Measurements from ENCODE around the gene DEFB121. TPM values are rescaled to one million over a fixed set of nuclear protein-coding genes. Genes with fewer than 3 reads are reported as not detected.
"Not testable (repeated sequence)": the region's sequence is repeated elsewhere in the genome, so short reads cannot be mapped to it uniquely, and the experiment has no call there.

Gene DEFB121
- total and polyA plus RNA-seq, 2 donors, result not detected

GRCh38 chr20:31426891-31427551 lies 21.0 kb upstream of the DEFB121 start:
- 95% methylated on average over 43 of the region's 48 CpGs for WGBS
- not testable (repeated sequence) for DNase-seq (ENCODE audit: low read depth in 6 of 9, low spot score in 9 of 9)

GRCh38 chr20:31425797-31426196 lies 19.8 kb upstream of the DEFB121 start:
- H3K9me3 ChIP-seq (ENCODE audit: control insufficient read depth in 2 of 2, insufficient read depth in 1 of 2, low read length in 1 of 2), result no peaks in the 10 kb centered on the region

More at GRCh38 chr20:31426891-31427551, 21.0 kb upstream of the DEFB121 start:
- H3K27me3 ChIP-seq (ENCODE audit: control insufficient read depth in 2 of 2, insufficient read depth in 1 of 2, low read length in 1 of 2); H3K4me1 ChIP-seq (ENCODE audit: control insufficient read depth in 2 of 2, insufficient read depth in 2 of 2, low read length in 2 of 2); H3K9me3 ChIP-seq (ENCODE audit: control insufficient read depth in 2 of 2, insufficient read depth in 1 of 2, low read length in 1 of 2); H3K27ac ChIP-seq (ENCODE audit: low read depth in 1 of 2, low read length in 1 of 2); H3K36me3 ChIP-seq (ENCODE audit: control insufficient read depth in 2 of 2, insufficient read depth in 2 of 2, low read length in 1 of 2); H3K4me3 ChIP-seq (ENCODE audit: low read length in 2 of 2): not testable (repeated sequence)

GRCh38 chr20:31418307-31418706 lies 12.3 kb upstream of the DEFB121 start:
- 88% methylated on average over 7 of the region's 7 CpGs for WGBS
- Histone ChIP-seq H3K36me3 (ENCODE audit: control insufficient read depth in 2 of 2, insufficient read depth in 2 of 2, low read length in 1 of 2) (no peaks in the 10 kb centered on the region), H3K4me3 (ENCODE audit: low read length in 2 of 2) (no peak overlapping the region), H3K27me3 (ENCODE audit: control insufficient read depth in 2 of 2, insufficient read depth in 1 of 2, low read length in 1 of 2) (no peaks in the 10 kb centered on the region), H3K27ac (ENCODE audit: low read depth in 1 of 2, low read length in 1 of 2) (no peak overlapping the region), H3K9me3 (ENCODE audit: control insufficient read depth in 2 of 2, insufficient read depth in 1 of 2, low read length in 1 of 2) (no peaks in the 10 kb centered on the region), H3K4me1 (ENCODE audit: control insufficient read depth in 2 of 2, insufficient read depth in 2 of 2, low read length in 2 of 2) (no peaks in the 10 kb centered on the region)
- no peak for DNase-seq (ENCODE audit: low read depth in 6 of 9, low spot score in 9 of 9)

More at GRCh38 chr20:31425797-31426196, 19.8 kb upstream of the DEFB121 start:
- Histone ChIP-seq H3K27me3 (ENCODE audit: control insufficient read depth in 2 of 2, insufficient read depth in 1 of 2, low read length in 1 of 2) (no peaks in the 10 kb centered on the region), H3K27ac (ENCODE audit: low read depth in 1 of 2, low read length in 1 of 2) (no peak overlapping the region), H3K4me3 (ENCODE audit: low read length in 2 of 2) (no peak overlapping the region), H3K36me3 (ENCODE audit: control insufficient read depth in 2 of 2, insufficient read depth in 2 of 2, low read length in 1 of 2) (no peaks in the 10 kb centered on the region), H3K4me1 (ENCODE audit: control insufficient read depth in 2 of 2, insufficient read depth in 2 of 2, low read length in 2 of 2) (no peaks in the 10 kb centered on the region)
- DNase-seq (ENCODE audit: low read depth in 6 of 9, low spot score in 9 of 9), result no peak

DNA sequence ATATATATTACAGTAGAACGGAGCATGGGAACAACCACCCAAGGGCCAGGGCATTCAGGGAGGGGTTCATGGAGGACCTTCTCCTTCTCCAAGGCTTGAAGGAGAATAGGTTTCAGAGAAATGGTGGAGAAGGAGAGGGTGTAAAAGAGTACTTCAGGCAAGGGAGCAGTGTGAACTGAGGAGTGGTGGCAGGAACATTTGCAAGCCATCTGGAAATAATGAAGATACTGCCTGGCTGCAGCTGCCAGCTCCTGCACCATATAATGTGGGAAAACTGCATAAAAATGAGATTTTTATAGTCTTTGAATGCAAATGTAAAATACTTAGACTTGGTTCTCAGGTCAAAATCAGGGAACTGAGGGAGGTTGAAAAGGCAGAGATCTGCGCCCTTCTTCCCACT lies 9.6 kb upstream of the DEFB121 start:
- WGBS, result 96% methylated on average over 2 of the region's 2 CpGs
- H3K4me1 ChIP-seq (ENCODE audit: control insufficient read depth in 2 of 2, insufficient read depth in 2 of 2, low read length in 2 of 2), result no peaks in the 10 kb centered on the region
- H3K27me3 ChIP-seq (ENCODE audit: control insufficient read depth in 2 of 2, insufficient read depth in 1 of 2, low read length in 1 of 2), result no peaks in the 10 kb centered on the region
- H3K4me3 ChIP-seq (ENCODE audit: low read length in 2 of 2), result no peak overlapping the region
- no peaks in the 10 kb centered on the region for H3K36me3 ChIP-seq (ENCODE audit: control insufficient read depth in 2 of 2, insufficient read depth in 2 of 2, low read length in 1 of 2)
- H3K9me3 ChIP-seq (ENCODE audit: control insufficient read depth in 2 of 2, insufficient read depth in 1 of 2, low read length in 1 of 2), result no peaks in the 10 kb centered on the region
- no peak for DNase-seq (ENCODE audit: low read depth in 6 of 9, low spot score in 9 of 9)
- no peak overlapping the region for H3K27ac ChIP-seq (ENCODE audit: low read depth in 1 of 2, low read length in 1 of 2)

- H3K9me3 ChIP-seq (ENCODE audit: control insufficient read depth in 2 of 2, insufficient read depth in 1 of 2, low read length in 1 of 2), result no peaks in the 10 kb centered on the region
- H3K4me3 ChIP-seq (ENCODE audit: low read length in 2 of 2), result no peak overlapping the region
- no peak overlapping the region for H3K27ac ChIP-seq (ENCODE audit: low read depth in 1 of 2, low read length in 1 of 2)
- WGBS, result 82% methylated on average over 6 of the region's 6 CpGs
- H3K36me3 ChIP-seq (ENCODE audit: control insufficient read depth in 2 of 2, insufficient read depth in 2 of 2, low read length in 1 of 2), result no peaks in the 10 kb centered on the region
- no peaks in the 10 kb centered on the region for H3K27me3 ChIP-seq (ENCODE audit: control insufficient read depth in 2 of 2, insufficient read depth in 1 of 2, low read length in 1 of 2)
- no peaks in the 10 kb centered on the region for H3K4me1 ChIP-seq (ENCODE audit: control insufficient read depth in 2 of 2, insufficient read depth in 2 of 2, low read length in 2 of 2)
- no peak for DNase-seq (ENCODE audit: low read depth in 6 of 9, low spot score in 9 of 9)
Observed at GRCh38 chr20:31414381-31414780, 8.4 kb upstream of the DEFB121 start.

GRCh38 chr20:31410011-31410410 lies 4.0 kb upstream of the DEFB121 start:
- 63% methylated on average over 1 of the region's 1 CpG for WGBS
- no peaks in the 10 kb centered on the region for H3K27me3 ChIP-seq (ENCODE audit: control insufficient read depth in 2 of 2, insufficient read depth in 1 of 2, low read length in 1 of 2)

GRCh38 chr20:31403886-31404285 lies 2.1 kb downstream of the DEFB121 start:
- WGBS, result 55% methylated on average over 1 of the region's 1 CpG
- no peak overlapping the region for H3K4me3 ChIP-seq (ENCODE audit: low read length in 2 of 2)
- H3K4me1 ChIP-seq (ENCODE audit: control insufficient read depth in 2 of 2, insufficient read depth in 2 of 2, low read length in 2 of 2), result no peaks in the 10 kb centered on the region
- H3K36me3 ChIP-seq (ENCODE audit: control insufficient read depth in 2 of 2, insufficient read depth in 2 of 2, low read length in 1 of 2), result no peaks in the 10 kb centered on the region
- H3K9me3 ChIP-seq (ENCODE audit: control insufficient read depth in 2 of 2, insufficient read depth in 1 of 2, low read length in 1 of 2), result no peaks in the 10 kb centered on the region
- no peaks in the 10 kb centered on the region for H3K27me3 ChIP-seq (ENCODE audit: control insufficient read depth in 2 of 2, insufficient read depth in 1 of 2, low read length in 1 of 2)
- no peak for DNase-seq (ENCODE audit: low read depth in 6 of 9, low spot score in 9 of 9)
- no peak overlapping the region for H3K27ac ChIP-seq (ENCODE audit: low read depth in 1 of 2, low read length in 1 of 2)

More at GRCh38 chr20:31410011-31410410, 4.0 kb upstream of the DEFB121 start:
- no peak for DNase-seq (ENCODE audit: low read depth in 6 of 9, low spot score in 9 of 9)
- H3K4me3 ChIP-seq (ENCODE audit: low read length in 2 of 2), result no peak overlapping the region
- H3K4me1 ChIP-seq (ENCODE audit: control insufficient read depth in 2 of 2, insufficient read depth in 2 of 2, low read length in 2 of 2), result no peaks in the 10 kb centered on the region
- H3K27ac ChIP-seq (ENCODE audit: low read depth in 1 of 2, low read length in 1 of 2), result no peak overlapping the region
- H3K36me3 ChIP-seq (ENCODE audit: control insufficient read depth in 2 of 2, insufficient read depth in 2 of 2, low read length in 1 of 2), result no peaks in the 10 kb centered on the region
- H3K9me3 ChIP-seq (ENCODE audit: control insufficient read depth in 2 of 2, insufficient read depth in 1 of 2, low read length in 1 of 2), result no peaks in the 10 kb centered on the region

DNA sequence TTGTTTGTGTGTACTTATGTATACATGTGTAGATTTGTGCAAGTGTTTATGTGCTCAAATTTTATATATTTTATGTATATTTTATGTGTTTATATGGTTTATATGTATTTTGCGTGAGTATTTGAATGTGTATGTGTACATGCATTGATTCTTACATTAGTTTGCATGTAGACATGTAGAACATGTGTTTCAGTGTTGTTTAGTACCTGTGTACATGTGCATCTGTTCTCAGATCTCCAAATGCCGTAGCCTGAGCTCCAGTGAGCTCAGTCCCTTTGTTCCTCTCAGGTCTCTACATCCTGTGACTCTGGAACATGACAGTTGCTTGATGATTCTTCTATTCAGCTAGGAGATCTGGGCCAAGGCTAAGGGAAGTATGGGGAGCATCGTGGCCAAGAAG lies 11.1 kb downstream of the DEFB121 start:
- no peaks in the 10 kb centered on the region for H3K36me3 ChIP-seq (ENCODE audit: control insufficient read depth in 2 of 2, insufficient read depth in 2 of 2, low read length in 1 of 2)
- H3K9me3 ChIP-seq (ENCODE audit: control insufficient read depth in 2 of 2, insufficient read depth in 1 of 2, low read length in 1 of 2), result no peaks in the 10 kb centered on the region
- no peak overlapping the region for H3K4me3 ChIP-seq (ENCODE audit: low read length in 2 of 2)
- no peak for DNase-seq (ENCODE audit: low read depth in 6 of 9, low spot score in 9 of 9)
- no peak overlapping the region for H3K27ac ChIP-seq (ENCODE audit: low read depth in 1 of 2, low read length in 1 of 2)
- 52% methylated on average over 3 of the region's 3 CpGs for WGBS
- no peaks in the 10 kb centered on the region for H3K27me3 ChIP-seq (ENCODE audit: control insufficient read depth in 2 of 2, insufficient read depth in 1 of 2, low read length in 1 of 2)
- H3K4me1 ChIP-seq (ENCODE audit: control insufficient read depth in 2 of 2, insufficient read depth in 2 of 2, low read length in 2 of 2), result no peaks in the 10 kb centered on the region

GRCh38 chr20:31392836-31393235 lies 13.2 kb downstream of the DEFB121 start:
- Histone ChIP-seq H3K27me3 (ENCODE audit: control insufficient read depth in 2 of 2, insufficient read depth in 1 of 2, low read length in 1 of 2) (no peaks in the 10 kb centered on the region), H3K36me3 (ENCODE audit: control insufficient read depth in 2 of 2, insufficient read depth in 2 of 2, low read length in 1 of 2) (no peaks in the 10 kb centered on the region), H3K4me1 (ENCODE audit: control insufficient read depth in 2 of 2, insufficient read depth in 2 of 2, low read length in 2 of 2) (no peaks in the 10 kb centered on the region), H3K27ac (ENCODE audit: low read depth in 1 of 2, low read length in 1 of 2) (no peak overlapping the region), H3K9me3 (ENCODE audit: control insufficient read depth in 2 of 2, insufficient read depth in 1 of 2, low read length in 1 of 2) (no peaks in the 10 kb centered on the region), H3K4me3 (ENCODE audit: low read length in 2 of 2) (no peak overlapping the region)
- no peak for DNase-seq (ENCODE audit: low read depth in 6 of 9, low spot score in 9 of 9)
- WGBS, result 83% methylated on average over 2 of the region's 2 CpGs

Data from thymus (tissue), 11 donors.